Activated CD8-positive, alpha-beta T cell treated with anti-CD3 and anti-CD28 coated beads for 36 hours (primary cell): ENCODE data around the gene NFIA. TPM values are rescaled to one million over a fixed set of nuclear protein-coding genes. Genes with fewer than 3 reads are reported as not detected.
A peak's percentile ranks its signal among the peaks of the same experiment; 100 is the strongest.

Source experiments
- ATAC-seq: fragments of 200-7000 bp; cut with Tn5 transposase; one replicate; pipeline ENCODE4 v1.10.0; 2021; ENCODE audit warnings: mild to moderate bottlenecking, moderate library complexity
- CTCF ChIA-PET: fragments of 350-600 bp; sonication (Branson Sonifier 250); formaldehyde crosslinking; loops from one replicate; lab custom pipeline; 2021; ENCODE audit warnings: antibody characterized with exemption; lab: Charles Lee
- POLR2A ChIA-PET: fragments of 350-600 bp; sonication (Branson Sonifier 250); formaldehyde crosslinking; loops from one replicate; lab custom pipeline; 2021; ENCODE audit warnings: antibody characterized with exemption; lab: Charles Lee
- DNase-seq: peaks from one replicate; pipeline ENCODE4 v3.0.0-alpha.2; 2020
- H3K27ac Mint-ChIP-seq: one replicate; pipeline ENCODE4 v1.8.0; 2021; ENCODE audit warnings: mild to moderate bottlenecking, mixed read lengths
- H3K27me3 Mint-ChIP-seq: one replicate; pipeline ENCODE4 v1.8.0; 2021; ENCODE audit warnings: mixed read lengths
- H3K36me3 Mint-ChIP-seq: one replicate; pipeline ENCODE4 v1.8.0; 2021; ENCODE audit warnings: low read depth, mixed read lengths
- H3K4me1 Mint-ChIP-seq: one replicate; pipeline ENCODE4 v1.8.0; 2021; ENCODE audit warnings: low read depth, mixed read lengths
- H3K4me3 Mint-ChIP-seq: one replicate; pipeline ENCODE4 v1.8.0; 2021; ENCODE audit warnings: mild to moderate bottlenecking, moderate library complexity, mixed read lengths
- H3K9me3 Mint-ChIP-seq: one replicate; pipeline ENCODE4 v1.8.0; 2021; ENCODE audit warnings: mixed read lengths
- CTCF ChIP-seq: fragments of 200-600 bp; IDR thresholded peaks from one replicate; pipeline ENCODE4 v1.8.0; 2022; ENCODE audit warnings: antibody characterized with exemption, mild to moderate bottlenecking
- intact Hi-C: fragments of 100-400 bp; cut with micrococcal nuclease; formaldehyde crosslinking; loops from one replicate; pipeline ENCODE4 v1.10.0; 2022
- total RNA-seq, 2 experiments: library from RNA; stranded (reverse); gene quantifications; one replicate each; pipeline ENCODE4 v1.2.3, GENCODE V29; 2021

The NFIA gene
- total RNA-seq, 2 experiments from 2014 or later = 1.9 to 2.4 TPM

- no peak for TF ChIP-seq CTCF
- DNase-seq (no peak), ATAC-seq (no peak)
- no peak overlapping the region for H3K27ac Mint-ChIP-seq
- peaks cover 2% of the 10 kb centered on the region for H3K27me3 Mint-ChIP-seq
- peaks cover 2% of the 10 kb centered on the region for H3K36me3 Mint-ChIP-seq
- no peak overlapping the region for H3K4me3 Mint-ChIP-seq
- intact Hi-C loops = loop anchor here (5.0 kb wide), 1 partner anchor 75 kb away; the partner anchor contains the start of gene NFIA
- ChIA-PET POLR2A (interaction anchor here (1.2 kb wide), 1 partner anchor 107 kb away, joined by 3 read pairs; no protein-coding TSS in a partner anchor), CTCF (interaction anchor here (0.6 to 2.4 kb wide), 3 partner anchors 17 to 107 kb away, joined by 3 to 11 read pairs (median 4); no protein-coding TSS in a partner anchor)
- peaks cover 25% of the 10 kb centered on the region for H3K4me1 Mint-ChIP-seq
- no peaks in the 10 kb centered on the region for H3K9me3 Mint-ChIP-seq
These were observed 74.5 kb downstream of the NFIA start for GRCh38 chr1:61156576-61157467.

DNA sequence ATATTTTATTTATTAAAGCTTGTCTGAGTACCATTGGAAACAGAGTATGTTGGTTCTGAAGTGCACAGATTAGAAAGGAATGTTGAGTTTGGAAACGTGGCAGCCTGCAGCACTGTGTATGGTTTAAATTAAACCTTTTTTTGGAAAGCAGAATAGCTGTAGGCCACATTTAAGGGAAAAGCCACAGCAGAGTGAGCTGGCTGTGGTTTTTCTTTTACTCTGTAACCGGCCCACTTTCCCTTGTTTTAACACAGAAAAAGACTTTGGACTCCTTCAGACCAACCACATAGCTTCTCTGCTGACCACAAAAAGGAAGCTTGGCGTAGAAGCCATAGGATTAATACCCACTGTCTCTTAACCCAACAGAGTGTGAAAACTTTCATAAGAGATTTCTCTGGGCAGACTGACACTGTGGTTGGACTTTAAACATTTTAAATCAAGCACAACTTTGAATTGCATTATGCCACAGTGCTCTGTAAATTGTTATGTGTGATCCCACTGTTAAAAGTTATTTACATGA lies 75.2 kb downstream of the NFIA start:
- Mint-ChIP-seq H3K4me3 (no peak overlapping the region), H3K4me1 (peaks cover 25% of the 10 kb centered on the region), H3K9me3 (no peaks in the 10 kb centered on the region), H3K27me3 (peaks cover 2% of the 10 kb centered on the region), H3K27ac (no peak overlapping the region), H3K36me3 (peaks cover 2% of the 10 kb centered on the region)
- DNase-seq (peak; percentile 26), ATAC-seq (peak; percentile 58)
- POLR2A ChIA-PET = interaction anchor here (1.2 kb wide), 1 partner anchor 107 kb away, joined by 3 read pairs; no protein-coding TSS in a partner anchor
- TF ChIP-seq CTCF = no peak
- intact Hi-C loops = loop anchor here (5.0 kb wide), 1 partner anchor 75 kb away; the partner anchor contains the start of gene NFIA
- CTCF ChIA-PET = interaction anchor here (0.6 to 2.4 kb wide), 3 partner anchors 11 to 114 kb away, joined by 3 to 11 read pairs (median 3); no protein-coding TSS in a partner anchor

DNA sequence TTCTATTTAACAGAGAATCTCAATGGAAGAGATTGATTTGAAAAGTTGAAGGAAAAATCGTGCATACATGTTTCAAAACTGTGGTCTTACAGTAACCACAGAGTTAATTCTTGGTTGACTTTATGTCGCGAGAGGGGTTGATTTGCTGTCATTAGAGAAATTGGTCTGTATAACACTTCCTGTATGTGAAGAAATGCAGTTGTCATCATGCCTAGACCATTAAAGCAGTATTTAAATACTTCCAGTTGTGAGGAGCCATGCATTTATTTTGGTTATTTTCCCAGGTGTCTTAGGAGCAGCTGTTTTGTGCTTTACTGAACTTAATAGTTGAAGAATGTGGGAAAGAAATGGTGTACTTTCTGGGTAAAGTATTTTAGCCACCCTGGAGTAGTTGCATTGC lies 76.2 kb downstream of the NFIA start:
- H3K4me1 Mint-ChIP-seq = peaks cover 25% of the 10 kb centered on the region
- DNase-seq (no peak), ATAC-seq (peak; percentile 47)
- peaks cover 2% of the 10 kb centered on the region for H3K27me3 Mint-ChIP-seq
- intact Hi-C loops = loop anchor here (5.0 kb wide), 1 partner anchor 76 kb away; the partner anchor contains the start of gene NFIA
- CTCF ChIA-PET = interaction anchor here (2.4 kb wide), 1 partner anchor 109 kb away, joined by 11 read pairs; no protein-coding TSS in a partner anchor
- H3K4me3 Mint-ChIP-seq = no peak overlapping the region
- H3K36me3 Mint-ChIP-seq = peaks cover 2% of the 10 kb centered on the region
- POLR2A ChIA-PET = no interaction called here
- H3K9me3 Mint-ChIP-seq = no peaks in the 10 kb centered on the region
- no peak for TF ChIP-seq CTCF
- H3K27ac Mint-ChIP-seq = no peak overlapping the region

DNA sequence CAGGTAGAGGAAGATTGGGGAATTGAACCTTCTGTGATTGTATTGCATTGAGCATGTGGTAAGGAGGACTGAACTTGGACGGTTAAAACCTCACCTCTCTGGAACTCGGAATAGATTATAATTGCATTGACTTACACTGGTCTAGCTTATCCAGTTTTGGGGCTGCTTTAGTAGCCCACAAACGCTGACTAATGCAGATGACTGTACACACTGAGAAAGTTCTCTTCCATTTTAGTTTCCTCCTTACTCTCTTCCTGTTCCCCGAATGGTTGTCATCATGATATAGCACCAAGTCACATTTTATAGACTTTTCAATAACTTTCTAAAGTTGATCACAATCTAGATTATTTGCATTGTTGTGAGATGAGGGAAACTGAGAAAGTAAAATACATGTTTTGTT lies 78.2 kb downstream of the NFIA start:
- no peak overlapping the region for H3K4me3 Mint-ChIP-seq
- POLR2A ChIA-PET = interaction anchor here (1.3 kb wide), 1 partner anchor 57 kb away, joined by 3 read pairs; no protein-coding TSS in a partner anchor
- no peak for TF ChIP-seq CTCF
- peaks cover 2% of the 10 kb centered on the region for H3K36me3 Mint-ChIP-seq
- intact Hi-C loops = no loop called here
- H3K27ac Mint-ChIP-seq = no peak overlapping the region
- ATAC-seq = peak; percentile 78
- CTCF ChIA-PET = no interaction called here
- peaks cover 25% of the 10 kb centered on the region for H3K4me1 Mint-ChIP-seq
- no peaks in the 10 kb centered on the region for H3K9me3 Mint-ChIP-seq
- peak; percentile 8 for DNase-seq
- no peaks in the 10 kb centered on the region for H3K27me3 Mint-ChIP-seq
